Ascending aorta (tissue), 2 donors: ENCODE measurements around the gene POLA2. TPM values are rescaled to one million over a fixed set of nuclear protein-coding genes. Genes with fewer than 3 reads are reported as not detected.
"Not testable (repeated sequence)": the region's sequence is repeated elsewhere in the genome, so short reads cannot be mapped to it uniquely, and the experiment has no call there.

Experiments
- DNase-seq, 2 donors: peaks; one replicate each; pipeline ENCODE4 v3.0.0-alpha.2; 2019; ENCODE audit warnings: low spot score in 2 of 2
- H3K27ac ChIP-seq, 2 donors: fragments of 200-600 bp; sonication (generic); one replicate each; pipeline ENCODE4 v1.5.1; 2016 to 2017; ENCODE audit warnings: mild to moderate bottlenecking in 1 of 2
- H3K27me3 ChIP-seq: fragments of 200-600 bp; sonication (generic); one replicate; pipeline ENCODE4 v1.5.1; 2017
- H3K36me3 ChIP-seq, 2 donors: fragments of 200-600 bp; sonication (generic); one replicate each; pipeline ENCODE4 v1.5.1; 2016
- H3K4me1 ChIP-seq, 2 donors: fragments of 200-600 bp; sonication (generic); one replicate each; pipeline ENCODE4 v1.5.1; 2016 to 2017; ENCODE audit warnings: mild to moderate bottlenecking in 1 of 2
- H3K4me3 ChIP-seq, 2 donors: fragments of 200-600 bp; sonication (generic); one replicate each; pipeline ENCODE4 v1.5.1; 2016 to 2017; ENCODE audit warnings: mild to moderate bottlenecking in 1 of 2
- H3K9me3 ChIP-seq, 2 donors: fragments of 200-600 bp; sonication (generic); one replicate each; pipeline ENCODE4 v1.5.1; 2016
- intact Hi-C: fragments of 100-400 bp; cut with DNase I; formaldehyde crosslinking; loops from one replicate; pipeline ENCODE4 v1.15.1; 2023
- total RNA-seq: library from RNA; depleted of rRNA; stranded (reverse); fragments of >200 nt; gene quantifications from one replicate; pipeline ENCODE4 v1.1.0, GENCODE V29; 2016
- TF ChIP-seq, protein P1 (sequence below), 3 experiments: fragments of 200-600 bp in 2 of 3; fragments of 450-650 bp in 1 of 3; sonication (generic) in 2 of 3; IDR thresholded peaks; one replicate each; pipeline ENCODE4 v1.5.1; 2016 to 2019; ENCODE audit warnings: antibody characterized with exemption in 3 of 3, mild to moderate bottlenecking in 1 of 3, moderate library complexity in 1 of 3

POLA2 gene
- total RNA-seq, 1 donor from 2014 or later = 27.4 TPM

DNA sequence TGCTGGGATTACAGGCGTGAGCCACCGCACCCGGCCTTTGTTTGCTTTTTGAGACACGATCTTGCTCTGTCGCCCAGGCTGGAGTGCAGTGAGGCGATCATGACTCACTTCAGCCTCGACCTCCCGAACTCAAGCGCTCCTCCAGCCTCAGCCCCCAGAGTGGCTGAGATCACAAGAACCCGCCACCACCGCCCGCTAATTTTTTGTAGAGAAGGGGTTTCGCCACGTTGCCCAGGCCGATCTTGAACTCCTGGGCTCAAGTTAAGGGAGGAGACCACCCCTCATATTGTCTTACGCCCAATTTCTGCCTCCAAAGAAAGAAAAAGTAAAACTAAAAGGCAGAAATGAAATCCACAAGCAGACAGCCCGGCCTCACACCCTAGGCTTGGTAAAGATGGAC lies 1.5 kb upstream of the POLA2 start:
- Histone ChIP-seq H3K27ac (no peak overlapping the region), H3K27me3 (no peaks in the 10 kb centered on the region), H3K4me1 (peaks cover 0 to 12% of the 10 kb centered on the region in 2 donors), H3K4me3 (no peak overlapping the region), H3K9me3 (no peaks in the 10 kb centered on the region), H3K36me3 (no peaks in the 10 kb centered on the region)
- TF ChIP-seq, protein P1, sequence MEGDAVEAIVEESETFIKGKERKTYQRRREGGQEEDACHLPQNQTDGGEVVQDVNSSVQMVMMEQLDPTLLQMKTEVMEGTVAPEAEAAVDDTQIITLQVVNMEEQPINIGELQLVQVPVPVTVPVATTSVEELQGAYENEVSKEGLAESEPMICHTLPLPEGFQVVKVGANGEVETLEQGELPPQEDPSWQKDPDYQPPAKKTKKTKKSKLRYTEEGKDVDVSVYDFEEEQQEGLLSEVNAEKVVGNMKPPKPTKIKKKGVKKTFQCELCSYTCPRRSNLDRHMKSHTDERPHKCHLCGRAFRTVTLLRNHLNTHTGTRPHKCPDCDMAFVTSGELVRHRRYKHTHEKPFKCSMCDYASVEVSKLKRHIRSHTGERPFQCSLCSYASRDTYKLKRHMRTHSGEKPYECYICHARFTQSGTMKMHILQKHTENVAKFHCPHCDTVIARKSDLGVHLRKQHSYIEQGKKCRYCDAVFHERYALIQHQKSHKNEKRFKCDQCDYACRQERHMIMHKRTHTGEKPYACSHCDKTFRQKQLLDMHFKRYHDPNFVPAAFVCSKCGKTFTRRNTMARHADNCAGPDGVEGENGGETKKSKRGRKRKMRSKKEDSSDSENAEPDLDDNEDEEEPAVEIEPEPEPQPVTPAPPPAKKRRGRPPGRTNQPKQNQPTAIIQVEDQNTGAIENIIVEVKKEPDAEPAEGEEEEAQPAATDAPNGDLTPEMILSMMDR (IDR thresholded peaks at IDR 0.05) = no peak
- intact Hi-C loops = no loop called here
- no peak for DNase-seq

DNA sequence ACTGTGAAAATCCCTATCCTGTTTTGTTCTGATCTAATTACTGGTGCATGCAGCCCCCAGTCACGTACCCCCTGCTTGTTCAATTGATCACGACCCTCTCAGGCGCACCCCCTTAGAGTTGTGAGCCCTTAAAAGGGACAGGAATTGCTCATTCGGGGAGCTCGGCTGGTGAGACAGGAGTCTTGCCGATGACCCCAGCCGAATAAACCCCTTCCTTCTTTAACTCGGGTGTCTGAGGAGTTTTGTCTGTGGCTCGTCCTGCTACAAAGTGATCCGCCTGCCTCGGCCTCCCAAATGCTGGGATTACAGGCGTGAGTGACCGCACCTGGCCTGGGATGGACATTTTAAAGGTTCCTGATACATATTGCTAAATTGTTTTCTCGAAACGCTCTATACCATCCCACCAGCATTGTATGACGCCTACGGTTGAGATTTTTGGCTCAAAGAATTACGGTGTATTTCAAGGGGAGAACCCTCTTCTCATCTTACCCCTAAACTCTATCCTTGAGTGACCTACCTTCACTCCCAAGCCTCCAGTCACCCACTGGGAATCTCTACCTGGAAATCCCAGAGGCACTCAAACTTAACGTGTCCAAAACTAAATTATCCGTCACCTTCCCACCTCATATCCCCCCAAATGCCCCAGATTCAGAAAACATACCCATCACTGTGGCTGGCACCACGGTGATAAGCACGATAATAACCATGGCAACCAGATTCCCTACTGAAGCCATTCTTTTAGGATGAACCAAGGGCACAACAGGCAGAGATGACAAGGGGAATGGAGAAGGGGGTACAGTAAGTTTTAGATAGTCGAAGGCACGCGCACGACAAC lies 789 bp upstream of the POLA2 start:
- H3K27me3 ChIP-seq = no peaks in the 10 kb centered on the region
- no peak for DNase-seq
- H3K9me3 ChIP-seq = no peaks in the 10 kb centered on the region
- peaks cover 0 to 12% of the 10 kb centered on the region in 2 donors for H3K4me1 ChIP-seq
- TF ChIP-seq, protein P1 (IDR thresholded peaks at IDR 0.05) = no peak
- peak overlapping the region; percentile 84 to 90 for H3K27ac ChIP-seq
- intact Hi-C loops = no loop called here
- peak overlapping the region; percentile 59 to 85 for H3K4me3 ChIP-seq
- H3K36me3 ChIP-seq = no peaks in the 10 kb centered on the region

DNA sequence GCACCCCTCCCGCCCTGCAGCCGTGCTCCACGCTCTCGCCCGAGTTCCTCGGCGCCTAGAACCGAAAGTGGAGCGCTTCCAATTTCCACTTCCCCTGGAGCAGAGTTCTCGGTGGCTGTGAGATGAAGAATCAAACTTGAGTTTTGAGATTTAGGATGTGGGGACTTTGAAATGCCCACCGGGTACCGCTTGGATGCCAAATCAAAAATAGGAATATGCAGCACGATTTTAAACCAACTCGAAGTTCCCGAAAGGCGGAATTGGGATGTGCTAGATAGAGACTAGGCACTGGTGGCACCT lies 569 bp downstream of the POLA2 start:
- peak overlapping the region; percentile 84 to 90 for H3K27ac ChIP-seq
- intact Hi-C loops = no loop called here
- peak in 1 of 2 donors; percentile 77 for DNase-seq

DNA sequence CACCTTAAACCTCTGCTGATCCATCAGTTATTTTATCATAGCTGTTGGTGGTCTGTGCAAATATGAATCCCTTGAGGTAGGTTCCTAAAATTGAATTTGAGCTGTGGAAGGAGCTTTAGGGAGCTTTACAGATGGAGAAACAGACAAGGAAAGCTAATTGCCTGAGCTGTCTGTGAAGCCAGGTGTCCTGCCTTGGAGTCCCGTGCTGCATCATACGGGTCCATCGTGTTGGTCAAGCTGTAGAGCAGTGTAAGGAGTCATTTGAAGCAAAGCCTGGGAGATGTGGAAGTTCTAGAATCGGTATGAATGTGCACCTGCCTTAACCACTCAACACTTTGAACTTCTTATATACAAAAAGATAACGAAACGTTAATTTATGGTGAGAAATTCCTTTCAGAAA lies 1.0 kb downstream of the POLA2 start:
- H3K4me3 ChIP-seq = peak overlapping the region; percentile 59 to 85
- TF ChIP-seq, protein P1 (IDR thresholded peaks at IDR 0.05) = no peak
- peaks cover 0 to 12% of the 10 kb centered on the region in 2 donors for H3K4me1 ChIP-seq
- no peaks in the 10 kb centered on the region for H3K27me3 ChIP-seq
- no peaks in the 10 kb centered on the region for H3K9me3 ChIP-seq
- peak overlapping the region; percentile 84 to 90 for H3K27ac ChIP-seq
- H3K36me3 ChIP-seq = no peaks in the 10 kb centered on the region
- no peak for DNase-seq
- intact Hi-C loops = no loop called here

More for the DNA sequence above, 569 bp downstream of the POLA2 start:
- peak overlapping the region; percentile 59 to 85 for H3K4me3 ChIP-seq
- H3K27me3 ChIP-seq = no peaks in the 10 kb centered on the region
- H3K4me1 ChIP-seq = peaks cover 0 to 12% of the 10 kb centered on the region in 2 donors
- no peaks in the 10 kb centered on the region for H3K36me3 ChIP-seq
- TF ChIP-seq, protein P1 (IDR thresholded peaks at IDR 0.05) = no peak
- no peaks in the 10 kb centered on the region for H3K9me3 ChIP-seq

DNA sequence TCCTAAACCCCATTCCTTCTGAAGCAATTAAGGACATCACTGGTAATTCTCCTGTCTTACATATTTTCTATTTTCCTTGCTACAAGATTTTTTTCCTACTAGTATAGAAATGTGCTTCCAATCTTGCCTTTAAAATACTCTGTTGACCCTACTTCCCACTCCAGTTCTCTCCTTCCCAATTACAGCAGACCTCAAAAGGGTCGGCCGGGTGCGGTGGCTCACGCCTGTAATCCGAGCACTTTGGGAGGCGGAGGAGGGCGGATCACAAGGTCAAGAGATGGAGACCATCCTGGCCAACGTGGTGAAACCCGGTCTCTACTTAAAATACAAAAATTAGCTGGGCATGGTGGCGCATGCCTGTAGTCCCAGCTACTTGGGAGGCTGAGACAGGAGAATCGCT lies 3.0 kb downstream of the POLA2 start:
- DNase-seq, H3K4me3 ChIP-seq, H3K27ac ChIP-seq, intact Hi-C loops, H3K36me3 ChIP-seq, H3K27me3 ChIP-seq, H3K9me3 ChIP-seq: not testable (repeated sequence)
- peaks cover 0 to 12% of the 10 kb centered on the region in 2 donors for H3K4me1 ChIP-seq

DNA sequence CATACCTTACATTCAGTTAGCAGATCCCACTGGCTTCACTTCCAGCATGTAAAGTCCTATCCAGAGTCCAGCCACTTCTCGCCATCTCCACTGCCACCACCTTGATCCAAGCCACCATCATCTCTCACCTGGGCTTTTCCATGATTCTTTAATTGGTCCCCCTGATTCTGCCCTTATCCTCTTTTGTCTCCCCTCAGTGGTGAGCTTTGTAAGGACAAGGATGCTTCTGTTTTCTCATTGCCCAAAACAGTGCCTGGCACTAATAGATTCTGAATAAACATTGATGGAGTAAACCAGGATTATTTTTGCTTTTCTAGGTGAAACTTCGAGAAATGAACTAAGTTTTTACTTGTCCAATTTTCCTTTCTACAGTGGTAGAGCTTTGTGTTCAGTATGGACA lies 4.4 kb downstream of the POLA2 start:
- TF ChIP-seq, protein P1 (IDR thresholded peaks at IDR 0.05) = no peak
- no peak for DNase-seq
- H3K27me3 ChIP-seq = no peaks in the 10 kb centered on the region
- no peaks in the 10 kb centered on the region for H3K9me3 ChIP-seq
- H3K27ac ChIP-seq = no peak overlapping the region
- no peak overlapping the region for H3K4me3 ChIP-seq
- H3K4me1 ChIP-seq = peaks cover 0 to 8% of the 10 kb centered on the region in 2 donors
- intact Hi-C loops = no loop called here
- peaks cover 3 to 8% of the 10 kb centered on the region in 2 donors for H3K36me3 ChIP-seq
